ENCODE results near the gene TTC34.
"Not testable (repeated sequence)": the region's sequence is repeated elsewhere in the genome, so short reads cannot be mapped to it uniquely, and the experiment has no call there.

DNA sequence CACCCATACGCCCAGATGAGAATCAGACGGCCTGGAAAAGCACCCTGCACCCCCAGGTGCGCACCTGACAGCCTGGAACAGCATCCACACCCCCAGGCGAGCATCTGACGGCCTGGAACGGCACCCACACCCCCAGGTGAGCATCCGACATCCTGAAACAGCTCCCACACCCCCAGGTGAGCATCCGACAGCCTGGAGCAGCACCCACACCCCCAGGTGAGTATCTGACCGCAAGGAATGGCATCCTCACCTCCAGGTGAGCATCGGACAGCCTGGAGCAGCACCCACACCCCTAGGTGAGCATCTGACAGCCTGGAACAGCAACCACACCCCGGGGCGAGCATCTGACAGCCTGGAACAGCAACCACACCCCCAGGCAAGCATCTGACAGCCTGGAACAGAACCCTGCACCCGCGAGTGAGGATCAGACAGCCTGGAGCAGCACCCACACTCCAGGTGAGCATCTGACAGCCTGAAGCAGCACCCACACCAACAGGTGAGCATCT is 147.0 kb downstream of the TTC34 start:
- not testable (repeated sequence) for TF ChIP-seq SP1 (IDR thresholded peaks at IDR 0.05; ENCODE audit: low read depth, low read length); MTA3 (IDR thresholded peaks at IDR 0.05; ENCODE audit: borderline replicate concordance, low read length); FOXK2 (IDR thresholded peaks at IDR 0.05); EGR1 (IDR thresholded peaks at IDR 0.05; ENCODE audit: borderline replicate concordance in 1 of 2, low read depth in 2 of 2, low read length in 2 of 2); ETV6 (conservative IDR thresholded peaks at IDR 0.05 in 1 of 2, IDR thresholded peaks at IDR 0.05 in 1 of 2; ENCODE audit: borderline replicate concordance in 1 of 2, low read depth in 1 of 2); CEBPB (IDR thresholded peaks at IDR 0.05; ENCODE audit: borderline replicate concordance in 1 of 2, low read depth in 2 of 2, low read length in 2 of 2); CHD1 (IDR thresholded peaks at IDR 0.05; ENCODE audit: low read depth, low read length)
- TF ChIP-seq, protein P1, sequence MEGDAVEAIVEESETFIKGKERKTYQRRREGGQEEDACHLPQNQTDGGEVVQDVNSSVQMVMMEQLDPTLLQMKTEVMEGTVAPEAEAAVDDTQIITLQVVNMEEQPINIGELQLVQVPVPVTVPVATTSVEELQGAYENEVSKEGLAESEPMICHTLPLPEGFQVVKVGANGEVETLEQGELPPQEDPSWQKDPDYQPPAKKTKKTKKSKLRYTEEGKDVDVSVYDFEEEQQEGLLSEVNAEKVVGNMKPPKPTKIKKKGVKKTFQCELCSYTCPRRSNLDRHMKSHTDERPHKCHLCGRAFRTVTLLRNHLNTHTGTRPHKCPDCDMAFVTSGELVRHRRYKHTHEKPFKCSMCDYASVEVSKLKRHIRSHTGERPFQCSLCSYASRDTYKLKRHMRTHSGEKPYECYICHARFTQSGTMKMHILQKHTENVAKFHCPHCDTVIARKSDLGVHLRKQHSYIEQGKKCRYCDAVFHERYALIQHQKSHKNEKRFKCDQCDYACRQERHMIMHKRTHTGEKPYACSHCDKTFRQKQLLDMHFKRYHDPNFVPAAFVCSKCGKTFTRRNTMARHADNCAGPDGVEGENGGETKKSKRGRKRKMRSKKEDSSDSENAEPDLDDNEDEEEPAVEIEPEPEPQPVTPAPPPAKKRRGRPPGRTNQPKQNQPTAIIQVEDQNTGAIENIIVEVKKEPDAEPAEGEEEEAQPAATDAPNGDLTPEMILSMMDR (IDR thresholded peaks at IDR 0.05 in 2 of 3, conservative IDR thresholded peaks at IDR 0.05 in 1 of 3; ENCODE audit: control insufficient read depth in 2 of 3, extremely low read depth in 1 of 3, insufficient read depth in 1 of 3, low read depth in 3 of 3, low read length in 3 of 3) = not testable (repeated sequence)

All from GM12878 (cell line).